ENCODE results near the gene CCR1.

DNA sequence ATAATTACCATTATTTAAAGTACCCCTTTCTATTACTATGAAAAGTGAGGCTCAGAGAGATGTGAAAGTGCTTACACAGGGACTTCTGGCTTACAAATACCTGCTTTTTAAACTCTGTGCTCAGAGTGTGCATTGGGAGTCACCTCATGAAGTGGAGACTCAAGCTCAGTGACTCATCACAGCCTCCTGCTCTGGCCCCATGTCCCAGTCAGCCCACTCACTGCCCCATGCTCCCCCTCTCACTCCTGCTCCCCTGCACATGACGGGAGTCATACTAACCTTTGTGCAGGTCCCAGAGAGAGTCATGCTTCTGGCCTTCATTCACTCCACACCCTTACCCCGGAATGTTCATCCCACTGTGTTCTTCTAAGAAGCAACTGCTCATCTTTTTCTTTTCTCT lies 20.2 kb downstream of the CCR1 start:
- TF ChIP-seq, protein P1, sequence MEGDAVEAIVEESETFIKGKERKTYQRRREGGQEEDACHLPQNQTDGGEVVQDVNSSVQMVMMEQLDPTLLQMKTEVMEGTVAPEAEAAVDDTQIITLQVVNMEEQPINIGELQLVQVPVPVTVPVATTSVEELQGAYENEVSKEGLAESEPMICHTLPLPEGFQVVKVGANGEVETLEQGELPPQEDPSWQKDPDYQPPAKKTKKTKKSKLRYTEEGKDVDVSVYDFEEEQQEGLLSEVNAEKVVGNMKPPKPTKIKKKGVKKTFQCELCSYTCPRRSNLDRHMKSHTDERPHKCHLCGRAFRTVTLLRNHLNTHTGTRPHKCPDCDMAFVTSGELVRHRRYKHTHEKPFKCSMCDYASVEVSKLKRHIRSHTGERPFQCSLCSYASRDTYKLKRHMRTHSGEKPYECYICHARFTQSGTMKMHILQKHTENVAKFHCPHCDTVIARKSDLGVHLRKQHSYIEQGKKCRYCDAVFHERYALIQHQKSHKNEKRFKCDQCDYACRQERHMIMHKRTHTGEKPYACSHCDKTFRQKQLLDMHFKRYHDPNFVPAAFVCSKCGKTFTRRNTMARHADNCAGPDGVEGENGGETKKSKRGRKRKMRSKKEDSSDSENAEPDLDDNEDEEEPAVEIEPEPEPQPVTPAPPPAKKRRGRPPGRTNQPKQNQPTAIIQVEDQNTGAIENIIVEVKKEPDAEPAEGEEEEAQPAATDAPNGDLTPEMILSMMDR (IDR thresholded peaks at IDR 0.05; ENCODE audit: low read depth, low read length, poor library complexity, severe bottlenecking), result no peak
- no peak for TF ChIP-seq EZH2phosphoT487 (IDR thresholded peaks at IDR 0.05; ENCODE audit: borderline replicate concordance, low read length)
